SJSA1 (cell line): ENCODE data around the gene TMEM214. TPM values are rescaled to one million over a fixed set of nuclear protein-coding genes. Genes with fewer than 3 reads are reported as not detected.
A peak's percentile ranks its signal among the peaks of the same experiment; 100 is the strongest.

ENCODE experiments used
- DNase-seq, 2 experiments: peaks; one replicate each; pipeline ENCODE4 v3.0.0-alpha.2; 2015 to 2020; ENCODE audit warnings: low spot score in 2 of 2, low read depth in 1 of 2
- H3K27ac ChIP-seq: fragments of 250-450 bp; sonication (Bioruptor Pico); 2 replicates; pipeline ENCODE4 v1.5.1; 2020; ENCODE audit warnings: mild to moderate bottlenecking, moderate library complexity
- H3K27me3 ChIP-seq: fragments of 250-450 bp; sonication (Bioruptor Pico); replicated peaks from 2 replicates; pipeline ENCODE4 v1.5.1; 2020; ENCODE audit warnings: mild to moderate bottlenecking, moderate library complexity
- H3K36me3 ChIP-seq: fragments of 250-450 bp; sonication (Bioruptor Pico); 2 replicates; pipeline ENCODE4 v1.5.1; 2020; ENCODE audit warnings: mild to moderate bottlenecking
- H3K4me1 ChIP-seq: fragments of 250-450 bp; sonication (Bioruptor Pico); replicated peaks from 2 replicates; pipeline ENCODE4 v1.6.1; 2021; ENCODE audit warnings: mild to moderate bottlenecking
- H3K4me3 ChIP-seq: fragments of 250-450 bp; sonication (Bioruptor Pico); 2 replicates; pipeline ENCODE4 v1.5.1; 2020; ENCODE audit warnings: mild to moderate bottlenecking
- H3K9me3 ChIP-seq: fragments of 250-450 bp; sonication (Bioruptor Pico); replicated peaks from 2 replicates; pipeline ENCODE4 v1.5.1; 2020; ENCODE audit warnings: mild to moderate bottlenecking
- total RNA-seq: library from RNA; depleted of rRNA; stranded (reverse); fragments of >200 nt; shearing (Covaris generic); gene quantifications from 2 replicates; pipeline ENCODE4 v1.2.3, GENCODE V29; 2014

Gene TMEM214
- total RNA-seq, 1 experiment from 2014 or later: 57.3 TPM

- Histone ChIP-seq H3K27ac (no peak overlapping the region), H3K36me3 (no peaks in the 10 kb centered on the region), H3K9me3 (no peaks in the 10 kb centered on the region), H3K27me3 (no peaks in the 10 kb centered on the region), H3K4me3 (no peak overlapping the region), H3K4me1 (peaks cover 14% of the 10 kb centered on the region)
- no peak for DNase-seq
These were observed 30.8 kb upstream of the TMEM214 start for GRCh38 chr2:27001950-27002349.

- H3K4me3 ChIP-seq: no peak overlapping the region
- no peaks in the 10 kb centered on the region for H3K36me3 ChIP-seq
- no peaks in the 10 kb centered on the region for H3K9me3 ChIP-seq
- no peak for DNase-seq
- H3K27me3 ChIP-seq: no peaks in the 10 kb centered on the region
- H3K27ac ChIP-seq: no peak overlapping the region
- peaks cover 14% of the 10 kb centered on the region for H3K4me1 ChIP-seq
These were observed 29.8 kb upstream of the TMEM214 start for GRCh38 chr2:27003007-27003406.

DNA sequence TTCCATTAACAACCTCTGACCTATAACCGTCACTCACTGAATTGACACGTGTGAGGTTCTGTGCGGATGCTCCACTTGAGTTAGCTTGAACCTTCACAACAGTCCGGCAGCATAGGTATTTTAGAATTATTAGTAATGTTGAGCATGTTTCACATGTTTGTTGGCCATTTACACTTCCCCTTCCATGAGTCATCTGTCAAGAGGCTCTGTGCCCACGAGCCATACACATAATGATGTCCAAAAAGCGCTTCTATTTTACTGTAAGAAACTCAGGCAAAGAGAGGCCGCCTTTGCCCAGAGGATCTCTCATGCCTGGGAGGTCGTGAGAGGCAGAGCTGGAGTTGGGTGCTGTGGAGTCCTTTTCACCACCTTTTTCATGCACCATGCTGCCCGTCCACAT lies 28.9 kb upstream of the TMEM214 start:
- Histone ChIP-seq H3K27ac (no peak overlapping the region), H3K27me3 (no peaks in the 10 kb centered on the region), H3K9me3 (no peaks in the 10 kb centered on the region), H3K36me3 (no peaks in the 10 kb centered on the region), H3K4me1 (peaks cover 14% of the 10 kb centered on the region), H3K4me3 (no peak overlapping the region)
- DNase-seq: peak in 1 of 2 experiments; percentile 26

DNA sequence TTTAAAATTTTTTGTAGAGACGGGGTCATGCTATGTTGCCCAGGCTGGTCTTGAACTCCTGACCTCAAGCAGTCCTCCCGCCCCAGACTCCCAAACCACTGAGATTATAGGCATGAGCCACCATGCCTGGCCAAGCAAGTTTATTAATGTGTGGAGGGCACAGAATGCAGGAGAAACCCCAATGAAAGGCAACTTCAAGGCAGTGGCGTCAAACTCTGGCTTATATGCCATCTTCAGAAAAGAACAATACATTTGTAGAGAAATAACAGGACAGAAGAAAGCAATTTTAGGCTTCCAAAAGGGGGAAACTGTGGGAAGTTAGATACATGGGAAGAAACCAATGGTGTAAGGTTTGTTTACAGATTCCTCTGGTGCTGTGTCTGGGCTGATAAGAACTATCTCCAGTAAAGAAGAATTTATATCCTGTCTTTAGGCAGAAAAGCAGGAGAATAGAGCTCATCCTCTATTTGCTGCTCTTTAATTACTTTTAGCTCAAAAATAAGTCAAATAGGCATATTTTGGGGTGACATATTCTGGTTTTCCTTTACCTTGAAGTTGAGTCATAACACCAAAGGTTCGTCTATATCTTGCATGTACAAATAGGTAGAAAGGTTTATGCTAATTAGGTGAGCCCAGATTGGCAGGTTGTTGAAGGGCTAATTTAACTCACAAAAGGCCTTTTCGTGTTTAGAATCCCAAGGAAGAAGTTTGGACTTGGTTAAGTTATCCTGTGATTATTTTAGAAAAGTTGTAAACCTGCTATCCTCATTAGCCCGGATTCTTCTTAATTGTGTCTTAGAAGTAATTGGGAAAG lies 26.0 kb upstream of the TMEM214 start:
- no peak overlapping the region for H3K4me3 ChIP-seq
- H3K9me3 ChIP-seq: no peaks in the 10 kb centered on the region
- H3K27ac ChIP-seq: no peak overlapping the region
- peaks cover 21% of the 10 kb centered on the region for H3K4me1 ChIP-seq
- no peaks in the 10 kb centered on the region for H3K36me3 ChIP-seq
- DNase-seq: no peak
- no peaks in the 10 kb centered on the region for H3K27me3 ChIP-seq

- Histone ChIP-seq H3K4me1 (peaks cover 18% of the 10 kb centered on the region), H3K27me3 (no peaks in the 10 kb centered on the region), H3K4me3 (no peak overlapping the region), H3K9me3 (no peaks in the 10 kb centered on the region), H3K27ac (no peak overlapping the region), H3K36me3 (no peaks in the 10 kb centered on the region)
- DNase-seq: no peak
These were observed 25.1 kb upstream of the TMEM214 start for GRCh38 chr2:27007416-27008374.

- no peak overlapping the region for H3K4me3 ChIP-seq
- no peaks in the 10 kb centered on the region for H3K36me3 ChIP-seq
- no peak overlapping the region for H3K27ac ChIP-seq
- DNase-seq: no peak
- no peaks in the 10 kb centered on the region for H3K27me3 ChIP-seq
- H3K4me1 ChIP-seq: peaks cover 16% of the 10 kb centered on the region
- H3K9me3 ChIP-seq: no peaks in the 10 kb centered on the region
These were observed 24.1 kb upstream of the TMEM214 start for GRCh38 chr2:27008678-27009077.

DNA sequence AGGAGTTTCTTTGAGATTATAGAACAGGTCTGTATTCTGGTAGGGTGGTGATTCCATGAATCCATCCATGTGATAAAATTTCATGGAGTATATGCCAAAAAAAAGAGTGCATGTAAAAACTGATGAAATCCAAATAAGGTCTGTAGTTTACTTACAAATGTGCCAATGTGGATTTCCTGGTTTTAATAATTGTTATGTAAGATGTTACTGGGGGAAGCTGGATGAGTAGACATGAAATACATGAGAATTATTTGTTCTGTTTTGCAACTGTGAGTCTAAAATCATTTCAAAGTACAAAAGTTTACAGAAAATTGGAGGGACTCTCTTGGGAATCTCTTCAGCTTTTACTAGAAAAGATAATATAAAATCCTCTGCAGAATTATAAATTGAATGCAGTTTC lies 23.7 kb upstream of the TMEM214 start:
- Histone ChIP-seq H3K4me3 (no peak overlapping the region), H3K27ac (no peak overlapping the region)

GRCh38 chr2:27009716-27010115 lies 23.0 kb upstream of the TMEM214 start:
- DNase-seq: no peak
- Histone ChIP-seq H3K27me3 (no peaks in the 10 kb centered on the region), H3K4me3 (no peak overlapping the region), H3K36me3 (no peaks in the 10 kb centered on the region), H3K27ac (no peak overlapping the region), H3K9me3 (no peaks in the 10 kb centered on the region), H3K4me1 (peaks cover 9% of the 10 kb centered on the region; the same call in 1 of the 2 replicates)

More for the DNA sequence above, 23.7 kb upstream of the TMEM214 start:
- peaks cover 12% of the 10 kb centered on the region for H3K4me1 ChIP-seq
- H3K27me3 ChIP-seq: no peaks in the 10 kb centered on the region
- no peaks in the 10 kb centered on the region for H3K9me3 ChIP-seq
- H3K36me3 ChIP-seq: no peaks in the 10 kb centered on the region
- DNase-seq: no peak

- Histone ChIP-seq H3K36me3 (no peaks in the 10 kb centered on the region), H3K4me3 (no peak overlapping the region), H3K9me3 (no peaks in the 10 kb centered on the region), H3K27ac (no peak overlapping the region), H3K4me1 (peaks cover 9% of the 10 kb centered on the region; the same call in 1 of the 2 replicates), H3K27me3 (no peaks in the 10 kb centered on the region)
- DNase-seq: no peak
These were observed 22.6 kb upstream of the TMEM214 start for GRCh38 chr2:27010139-27010538.

DNA sequence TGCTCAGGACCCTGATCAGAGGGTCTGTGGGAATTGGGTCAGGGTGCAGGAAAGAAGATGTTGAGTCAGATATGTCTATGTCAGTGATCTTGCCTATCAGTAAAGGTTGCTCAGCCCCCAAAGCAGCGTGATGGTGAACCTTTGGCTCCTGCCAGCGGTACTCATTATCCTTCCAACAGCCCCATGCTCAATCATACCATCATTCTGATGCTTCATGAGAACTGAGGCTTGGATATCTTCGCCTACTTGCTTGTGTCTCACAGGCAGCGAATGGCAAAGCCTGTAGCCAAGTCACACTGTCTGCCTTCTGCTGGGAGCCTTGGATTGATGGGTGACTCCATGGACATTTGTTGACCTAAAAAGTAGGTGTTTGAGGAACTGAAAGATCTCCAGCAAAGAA lies 19.0 kb upstream of the TMEM214 start:
- Histone ChIP-seq H3K36me3 (no peaks in the 10 kb centered on the region), H3K9me3 (no peaks in the 10 kb centered on the region), H3K4me3 (no peak overlapping the region), H3K27me3 (no peaks in the 10 kb centered on the region), H3K27ac (no peak overlapping the region), H3K4me1 (peaks cover 21% of the 10 kb centered on the region)
- DNase-seq: no peak

GRCh38 chr2:27014771-27015433 lies 17.9 kb upstream of the TMEM214 start:
- Histone ChIP-seq H3K4me3 (no peak overlapping the region), H3K4me1 (peaks cover 21% of the 10 kb centered on the region), H3K27me3 (no peaks in the 10 kb centered on the region), H3K9me3 (no peaks in the 10 kb centered on the region), H3K36me3 (no peaks in the 10 kb centered on the region), H3K27ac (no peak overlapping the region)
- DNase-seq: no peak

- H3K4me3 ChIP-seq: no peak overlapping the region
- H3K27me3 ChIP-seq: no peaks in the 10 kb centered on the region
- peaks cover 12% of the 10 kb centered on the region for H3K4me1 ChIP-seq
- peak; percentile 55 to 68 for DNase-seq
- H3K36me3 ChIP-seq: no peaks in the 10 kb centered on the region
- no peak overlapping the region for H3K27ac ChIP-seq
- no peaks in the 10 kb centered on the region for H3K9me3 ChIP-seq
These were observed 15.9 kb upstream of the TMEM214 start for GRCh38 chr2:27016801-27017325.

- Histone ChIP-seq H3K9me3 (no peaks in the 10 kb centered on the region), H3K27ac (no peak overlapping the region), H3K36me3 (no peaks in the 10 kb centered on the region; the same call in 1 of the 2 replicates), H3K4me1 (peaks cover 12% of the 10 kb centered on the region), H3K4me3 (no peak overlapping the region), H3K27me3 (no peaks in the 10 kb centered on the region)
- DNase-seq: no peak
These were observed 14.6 kb upstream of the TMEM214 start for GRCh38 chr2:27018142-27018541.
